HepG2 (cell line): ENCODE results near the gene UBXN2A. TPM values are rescaled to one million over a fixed set of nuclear protein-coding genes. Genes with fewer than 3 reads are reported as not detected.

ENCODE experiments used
- ELF1 ChIP-seq: sonication (generic); formaldehyde crosslinking; IDR thresholded peaks from 2 replicates; pipeline ENCODE4 v1.4.0; 2020; ENCODE audit warnings: missing genetic modification reagents
- HIVEP1 ChIP-seq: sonication (generic); formaldehyde crosslinking; IDR thresholded peaks from 2 replicates; pipeline ENCODE4 v1.4.0; 2020; ENCODE audit warnings: mild to moderate bottlenecking, missing genetic modification reagents
- HMGXB3 ChIP-seq: sonication (generic); formaldehyde crosslinking; IDR thresholded peaks from 2 replicates; pipeline ENCODE4 v1.4.0; 2020; ENCODE audit warnings: missing genetic modification reagents, borderline replicate concordance
- HOXA5 ChIP-seq: sonication (generic); formaldehyde crosslinking; IDR thresholded peaks from 2 replicates; pipeline ENCODE4 v1.4.0; 2020; ENCODE audit warnings: missing genetic modification reagents
- KLF12 ChIP-seq: sonication (generic); formaldehyde crosslinking; IDR thresholded peaks from 2 replicates; pipeline ENCODE4 v1.4.0; 2020; ENCODE audit warnings: missing genetic modification reagents, borderline replicate concordance
- MAZ ChIP-seq, 2 experiments: sonication (generic) in 1 of 2; formaldehyde crosslinking in 1 of 2; IDR thresholded peaks; 2 replicates each; pipeline versions ENCODE4 v1.5.0 to v1.6.1; 2012 to 2020; ENCODE audit warnings: low read depth in 2 of 2, mild to moderate bottlenecking in 2 of 2, borderline replicate concordance in 1 of 2, improper control_type of control experiment in 1 of 2, low read length in 1 of 2, missing genetic modification reagents in 1 of 2, moderate library complexity in 1 of 2
- MED1 ChIP-seq: sonication (generic); formaldehyde crosslinking; IDR thresholded peaks from 2 replicates; pipeline ENCODE4 v1.4.0; 2020; ENCODE audit warnings: missing genetic modification reagents
- POLR2G ChIP-seq: fragments of 200-400 bp; formaldehyde crosslinking; IDR thresholded peaks from 2 replicates; pipeline ENCODE4 v1.6.1; 2018; ENCODE audit warnings: mild to moderate bottlenecking, low read depth, low read length, moderate library complexity
- SNAPC2 ChIP-seq: sonication (generic); formaldehyde crosslinking; IDR thresholded peaks from 2 replicates; pipeline ENCODE4 v1.8.1; 2022; ENCODE audit warnings: mild to moderate bottlenecking, missing genetic modification reagents
- SP5 ChIP-seq: IDR thresholded peaks from 2 replicates; pipeline ENCODE4 v1.6.1; 2016; ENCODE audit warnings: low read depth, borderline replicate concordance
- SPEN ChIP-seq: sonication (generic); formaldehyde crosslinking; IDR thresholded peaks from 2 replicates; pipeline ENCODE4 v1.5.1; 2020; ENCODE audit warnings: low read depth, mild to moderate bottlenecking, missing genetic modification reagents
- TIGD3 ChIP-seq: sonication (generic); formaldehyde crosslinking; IDR thresholded peaks from 2 replicates; pipeline ENCODE4 v1.5.1; 2020; ENCODE audit warnings: mild to moderate bottlenecking, missing genetic modification reagents, borderline replicate concordance
- ZBTB1 ChIP-seq: sonication (generic); formaldehyde crosslinking; IDR thresholded peaks from 2 replicates; pipeline ENCODE4 v1.4.0; 2020; ENCODE audit warnings: missing genetic modification reagents, borderline replicate concordance
- ZBTB44 ChIP-seq: sonication (generic); formaldehyde crosslinking; IDR thresholded peaks from 2 replicates; pipeline ENCODE4 v1.4.0; 2020; ENCODE audit warnings: missing genetic modification reagents
- ZNF17 ChIP-seq: sonication (generic); formaldehyde crosslinking; IDR thresholded peaks from 2 replicates; pipeline ENCODE4 v1.5.0; 2020; ENCODE audit warnings: mild to moderate bottlenecking, missing genetic modification reagents
- ZNF235 ChIP-seq: sonication (generic); formaldehyde crosslinking; IDR thresholded peaks from 2 replicates; pipeline ENCODE4 v1.8.1; 2023; ENCODE audit warnings: mild to moderate bottlenecking, missing genetic modification reagents, borderline replicate concordance
- ZNF251 ChIP-seq: sonication (generic); formaldehyde crosslinking; IDR thresholded peaks from 2 replicates; pipeline ENCODE4 v1.9.0; 2021; ENCODE audit warnings: mild to moderate bottlenecking, missing genetic modification reagents
- ZNF589 ChIP-seq: sonication (generic); formaldehyde crosslinking; conservative IDR thresholded peaks from 2 replicates; pipeline ENCODE4 v1.8.0; 2022; ENCODE audit warnings: mild to moderate bottlenecking, moderate library complexity, missing genetic modification reagents
- ZNF75D ChIP-seq: sonication (generic); formaldehyde crosslinking; IDR thresholded peaks from 2 replicates; pipeline ENCODE4 v1.8.1; 2023; ENCODE audit warnings: missing genetic modification reagents, mild to moderate bottlenecking, borderline replicate concordance
- ZNF776 ChIP-seq: sonication (generic); formaldehyde crosslinking; IDR thresholded peaks from 2 replicates; pipeline ENCODE4 v1.4.0; 2020; ENCODE audit warnings: mild to moderate bottlenecking, missing genetic modification reagents
- ZNF780A ChIP-seq: sonication (generic); formaldehyde crosslinking; IDR thresholded peaks from 2 replicates; pipeline ENCODE4 v1.8.0; 2022; ENCODE audit warnings: mild to moderate bottlenecking, missing genetic modification reagents, moderate library complexity
- ZNF792 ChIP-seq: IDR thresholded peaks from 2 replicates; pipeline ENCODE4 v1.6.1; 2016
- polyA plus RNA-seq, 8 experiments: library from polyadenylated mRNA; depleted of rRNA in 3 of 8; stranded (reverse) in 7 of 8; unstranded in 1 of 8; fragments of >200 nt; fragmentation: Illumina TruSeq in 4 of 8; extraction: Trizol in 4 of 8; gene quantifications; 2 replicates each; pipeline versions ENCODE4 v1.2.1 to v1.2.3, GENCODE V29; 2011 to 2016; ENCODE audit warnings: low read depth in 4 of 8, missing spikeins in 1 of 8, mixed read lengths in 1 of 8; ENCODE audit not compliant: insufficient read depth in 1 of 8
- total RNA-seq, 5 experiments: library from RNA; depleted of rRNA; stranded (reverse); fragments of >200 nt; fragmentation: Illumina TruSeq; extraction: Trizol; gene quantifications; 2 replicates each; pipeline ENCODE4 v1.2.3, GENCODE V29; 2016; ENCODE audit warnings: low read depth in 1 of 5

Gene UBXN2A
- total and polyA plus RNA-seq, 2 of the 13 experiments (the other 11 are each of a cell fraction or from before 2014, with no cell fraction given), result 8.3 to 20.9 TPM

- TF ChIP-seq ZNF589 (CRISPR knock-in tag) (no peak), SP5 (peak; percentile 32; the same call in 1 of the 2 replicates), MED1 (CRISPR knock-in tag) (peak; percentile 64), HMGXB3 (CRISPR knock-in tag) (peak; percentile 34; the same call in 1 of the 2 replicates), ZNF251 (no peak), SPEN (CRISPR knock-in tag) (no peak; the same call in none of the 2 replicates), ZBTB1 (CRISPR knock-in tag) (no peak), TIGD3 (CRISPR knock-in tag) (no peak), ZNF235 (CRISPR knock-in tag) (no peak), MAZ (IDR thresholded peaks at IDR 0.05; ENCODE audit: borderline replicate concordance, low read depth, low read length) (no peak), MAZ (CRISPR knock-in tag; IDR thresholded peaks at IDR 0.05; ENCODE audit: low read depth) (peak; percentile 74; the same call in 1 of the 2 replicates), POLR2G (peak; percentile 80), ELF1 (CRISPR knock-in tag) (0 out of 2 replicates have a peak, but pooled peaks have one; percentile 14), ZNF780A (CRISPR knock-in tag) (no peak), ZBTB44 (CRISPR knock-in tag) (no peak), ZNF17 (CRISPR knock-in tag) (peak; percentile 79; the same call in 1 of the 2 replicates), HIVEP1 (CRISPR knock-in tag) (peak; percentile 32; the same call in 1 of the 2 replicates), ZNF792 (CRISPR knock-in tag) (0 out of 2 replicates have a peak, but pooled peaks have one; percentile 58), SNAPC2 (CRISPR knock-in tag) (no peak), HOXA5 (0 out of 2 replicates have a peak, but pooled peaks have one; percentile 38), ZNF776 (CRISPR knock-in tag) (no peak), KLF12 (CRISPR knock-in tag) (no peak), ZNF75D (CRISPR knock-in tag) (no peak)
Observed at GRCh38 chr2:24015562-24016375, 75.5 kb downstream of the UBXN2A start (continued).
